Colonic mucosa (tissue), 4 donors: ENCODE measurements around the gene ARHGAP42. TPM values are rescaled to one million over a fixed set of nuclear protein-coding genes. Genes with fewer than 3 reads are reported as not detected.
A peak's percentile ranks its signal among the peaks of the same experiment; 100 is the strongest.

Source experiments
- DNase-seq: peaks from one replicate; pipeline ENCODE4 v3.0.0-alpha.2; 2020
- H3K27ac ChIP-seq: fragments of 200-600 bp; one replicate; pipeline ENCODE4 v1.8.0; 2021
- H3K27me3 ChIP-seq: fragments of 200-600 bp; one replicate; pipeline ENCODE4 v1.8.0; 2021
- H3K36me3 ChIP-seq: fragments of 200-600 bp; one replicate; pipeline ENCODE4 v1.8.0; 2021
- H3K4me1 ChIP-seq: fragments of 200-600 bp; one replicate; pipeline ENCODE4 v1.8.0; 2021; ENCODE audit warnings: mild to moderate bottlenecking
- H3K4me3 ChIP-seq: fragments of 200-600 bp; one replicate; pipeline ENCODE4 v1.8.0; 2021
- H3K9ac ChIP-seq, 2 donors: one replicate each; pipeline ENCODE4 v1.7.0; 2013; ENCODE audit warnings: control low read depth in 2 of 2, low read depth in 2 of 2, low read length in 2 of 2
- H3K9me3 ChIP-seq: fragments of 200-600 bp; one replicate; pipeline ENCODE4 v1.8.0; 2021
- CTCF ChIP-seq: fragments of 200-600 bp; IDR thresholded peaks from one replicate; pipeline ENCODE4 v1.8.0; 2022; ENCODE audit warnings: antibody characterized with exemption, mild to moderate bottlenecking
- intact Hi-C: fragments of 100-400 bp; cut with DNase I; formaldehyde crosslinking; loops from one replicate; pipeline ENCODE4 v1.14.1; 2022
- total RNA-seq, 2 donors: library from RNA; stranded (reverse); fragmentation: NEBNext Ultra II Directional in 1 of 2; extraction: Animal tissue kit (Norgen Biotek cat#: 25700) in 1 of 2; gene quantifications; one replicate each; pipeline ENCODE4 v1.2.1, GENCODE V29; 2021
- donor health status: healthy.
- donor health status: DM: no; HTN: no; CAD: no.
- donor health status: DM: no; HTN: no; CAD: no.

The ARHGAP42 gene
- 10 to 100 TPM; 13.4 to 15.9 TPM for total RNA-seq

GRCh38 chr11:100687054-100687629 is at the start of gene ARHGAP42:
TSS of gene ARHGAP42 (plus strand) at chr11:100687288. CDS start at chr11:100687679, 391 bp downstream.
- intact Hi-C loops = loop anchor here (5.0 to 10.0 kb wide), 2 partner anchors 165 to 248 kb away; no protein-coding TSS in a partner anchor
- TF ChIP-seq CTCF = no peak
- Histone ChIP-seq H3K4me1 (no peaks in the 10 kb centered on the region), H3K4me3 (peak within 1 kb of the TSS; percentile 72), H3K27me3 (no peaks in the 10 kb centered on the region), H3K36me3 (no peaks in the 10 kb centered on the region), H3K9ac (peak within 1 kb of the TSS; percentile 77 to 81), H3K9me3 (no peaks in the 10 kb centered on the region), H3K27ac (peak within 1 kb of the TSS; percentile 66)
- peak; percentile 76 for DNase-seq

GRCh38 chr11:100637706-100638105 is 49.4 kb upstream of the ARHGAP42 start:
- H3K27me3 ChIP-seq = no peaks in the 10 kb centered on the region
- DNase-seq = no peak
- no peak overlapping the region for H3K4me3 ChIP-seq
- no peak overlapping the region for H3K27ac ChIP-seq
- no peak for TF ChIP-seq CTCF
- intact Hi-C loops = no loop called here
- no peaks in the 10 kb centered on the region for H3K9me3 ChIP-seq
- H3K4me1 ChIP-seq = no peaks in the 10 kb centered on the region
- no peak overlapping the region for H3K9ac ChIP-seq
- no peaks in the 10 kb centered on the region for H3K36me3 ChIP-seq

GRCh38 chr11:100638648-100639047 is 48.4 kb upstream of the ARHGAP42 start:
- no peak overlapping the region for H3K27ac ChIP-seq
- TF ChIP-seq CTCF = no peak
- DNase-seq = no peak
- no peaks in the 10 kb centered on the region for H3K9me3 ChIP-seq
- H3K9ac ChIP-seq = no peak overlapping the region
- no peak overlapping the region for H3K4me3 ChIP-seq
- H3K4me1 ChIP-seq = no peaks in the 10 kb centered on the region
- H3K27me3 ChIP-seq = no peaks in the 10 kb centered on the region
- no peaks in the 10 kb centered on the region for H3K36me3 ChIP-seq
- intact Hi-C loops = no loop called here

GRCh38 chr11:100639140-100639539 is 47.9 kb upstream of the ARHGAP42 start:
- Histone ChIP-seq H3K27me3 (no peaks in the 10 kb centered on the region), H3K9ac (no peak overlapping the region), H3K4me3 (no peak overlapping the region), H3K4me1 (no peaks in the 10 kb centered on the region), H3K9me3 (no peaks in the 10 kb centered on the region), H3K27ac (no peak overlapping the region), H3K36me3 (no peaks in the 10 kb centered on the region)
- no peak for TF ChIP-seq CTCF
- no peak for DNase-seq
- intact Hi-C loops = no loop called here

- DNase-seq = no peak
- intact Hi-C loops = no loop called here
- no peak overlapping the region for H3K27ac ChIP-seq
- no peaks in the 10 kb centered on the region for H3K27me3 ChIP-seq
- TF ChIP-seq CTCF = no peak
- H3K4me3 ChIP-seq = no peak overlapping the region
- H3K9me3 ChIP-seq = no peaks in the 10 kb centered on the region
- H3K9ac ChIP-seq = no peak overlapping the region
- no peaks in the 10 kb centered on the region for H3K36me3 ChIP-seq
- H3K4me1 ChIP-seq = no peaks in the 10 kb centered on the region
Observed at GRCh38 chr11:100640071-100640470, 47.0 kb upstream of the ARHGAP42 start.
